GM20000 (cell line): ENCODE measurements around the gene MUC2.

Experiments used
- DNase-seq: peaks from one replicate; pipeline ENCODE4 v3.0.0; 2012; ENCODE audit warnings: low spot score
- CTCF ChIP-seq: IDR thresholded peaks from 2 replicates; pipeline ENCODE4 v1.5.1; 2012; ENCODE audit warnings: mild to moderate bottlenecking, control low read depth; ENCODE audit errors: extremely low read depth, missing control alignments

MUC2 gene

GRCh38 chr11:1033016-1033798, 41.5 kb upstream of the MUC2 start:
- no peak for TF ChIP-seq CTCF
- DNase-seq = no peak

- TF ChIP-seq CTCF = no peak
- no peak for DNase-seq
Observed at GRCh38 chr11:1034001-1034400, 40.7 kb upstream of the MUC2 start.

- no peak for TF ChIP-seq CTCF
- DNase-seq = no peak
Observed at GRCh38 chr11:1034456-1035295, 40.0 kb upstream of the MUC2 start.

GRCh38 chr11:1035577-1036283, 38.9 kb upstream of the MUC2 start:
- TF ChIP-seq CTCF = no peak
- no peak for DNase-seq

GRCh38 chr11:1036303-1036923, 38.3 kb upstream of the MUC2 start, which contains the start of gene MUC6:
Gene MUC6 (minus strand): TSS chr11:1036718. CDS start chr11:1036655, 63 bp downstream.
- DNase-seq = no peak
- TF ChIP-seq CTCF = no peak

GRCh38 chr11:1036931-1037330, 37.7 kb upstream of the MUC2 start:
- TF ChIP-seq CTCF = no peak
- DNase-seq = no peak
